Endothelial cell of umbilical vein (primary cell): ENCODE data around the gene NSL1. TPM values are rescaled to one million over a fixed set of nuclear protein-coding genes. Genes with fewer than 3 reads are reported as not detected.

Experiments
- BruUV-seq: library from RNA; stranded (reverse); fragments of 400-500 nt; replicated peaks from 2 replicates; lab custom pipeline; 2021; lab: Mats Ljungman, UMichigan
- CTCF ChIA-PET: fragments of 300-600, 350-600 bp; sonication (Branson Sonifier 250); formaldehyde crosslinking; loops from one replicate; lab custom pipeline; 2021; ENCODE audit warnings: antibody characterized with exemption, inconsistent platforms; lab: Charles Lee
- POLR2A ChIA-PET: fragments of 300-600, 350-600 bp; sonication (Branson Sonifier 250); formaldehyde crosslinking; loops from one replicate; lab custom pipeline; 2021; ENCODE audit warnings: antibody characterized with exemption, inconsistent platforms; lab: Charles Lee
- DNase-seq: peaks from one replicate; pipeline ENCODE4 v3.0.0-alpha.2; 2011; ENCODE audit warnings: low read depth, low spot score
- FAIRE-seq: peaks from 2 replicates; lab custom pipeline; 2011; peaks lifted over from hg19 to GRCh38; lab: Jason Lieb, UNC
- H2AFZ ChIP-seq: 2 replicates; pipeline ENCODE4 v1.6.0; 2012; ENCODE audit warnings: low read depth, low read length, control low read depth, inconsistent platforms
- H3K27ac ChIP-seq: 2 replicates; pipeline ENCODE4 v1.5.1; 2011; ENCODE audit warnings: low read depth, mild to moderate bottlenecking, control low read depth, low read length, moderate library complexity; ENCODE audit not compliant: insufficient read depth
- H3K27me3 ChIP-seq, 2 experiments: 2 replicates each; pipeline versions ENCODE4 v1.6.0 to v1.6.1; 2011; ENCODE audit warnings: low read length in 2 of 2, mixed read lengths in 1 of 2; ENCODE audit not compliant: control insufficient read depth in 2 of 2, insufficient read depth in 2 of 2
- H3K36me3 ChIP-seq, 2 experiments: 2 replicates in 1 of 2; 3 replicates in 1 of 2; pipeline ENCODE4 v1.5.1; 2011; ENCODE audit warnings: low read length in 2 of 2, mild to moderate bottlenecking in 1 of 2, moderate library complexity in 1 of 2; ENCODE audit not compliant: control insufficient read depth in 2 of 2, insufficient read depth in 2 of 2; ENCODE audit errors: extremely low read depth in 1 of 2
- H3K4me1 ChIP-seq: 3 replicates; pipeline ENCODE4 v1.5.1; 2011; ENCODE audit warnings: mild to moderate bottlenecking, low read length; ENCODE audit not compliant: control insufficient read depth, insufficient read depth; ENCODE audit errors: extremely low read depth
- H3K4me2 ChIP-seq: 2 replicates; pipeline ENCODE4 v1.6.1; 2011; ENCODE audit warnings: low read length, control low read depth, mixed read lengths; ENCODE audit not compliant: insufficient read depth
- H3K4me3 ChIP-seq, 3 experiments: fragments of 200-600 bp in 1 of 3; sonication (generic), shearing (Covaris generic) in 1 of 3; replicated peaks in 1 of 3; 2 replicates each; pipeline ENCODE4 v1.5.1; 2011 to 2016; ENCODE audit warnings: control low read depth in 3 of 3, low read length in 3 of 3, mild to moderate bottlenecking in 2 of 3, inconsistent platforms in 1 of 3, low read depth in 1 of 3, moderate library complexity in 1 of 3; ENCODE audit not compliant: insufficient read depth in 1 of 3
- H3K79me2 ChIP-seq: 2 replicates; pipeline ENCODE4 v1.6.0; 2012; ENCODE audit warnings: low read length, inconsistent platforms; ENCODE audit not compliant: control insufficient read depth, insufficient read depth
- H3K9ac ChIP-seq: replicated peaks from 2 replicates; pipeline ENCODE3; 2011; ENCODE audit warnings: low read length, control low read depth; ENCODE audit not compliant: insufficient read depth; ENCODE audit errors: extremely low read depth
- H3K9me1 ChIP-seq: replicated peaks from 3 replicates; pipeline ENCODE4 v1.6.0; 2011; ENCODE audit warnings: mild to moderate bottlenecking, low read length; ENCODE audit not compliant: control insufficient read depth, insufficient read depth; ENCODE audit errors: extremely low read depth
- H3K9me3 ChIP-seq: replicated peaks from 2 replicates; pipeline ENCODE4 v1.5.1; 2012; ENCODE audit warnings: low read length, inconsistent platforms; ENCODE audit not compliant: control insufficient read depth, insufficient read depth
- H4K20me1 ChIP-seq: replicated peaks from 2 replicates; pipeline ENCODE3; 2011; ENCODE audit warnings: mild to moderate bottlenecking, low read length; ENCODE audit not compliant: control insufficient read depth, insufficient read depth; ENCODE audit errors: extremely low read depth
- CTCF ChIP-seq, 2 donors: IDR thresholded peaks; 1 replicate in 1 of 2; 2 replicates in 1 of 2; pipeline ENCODE4 v1.5.1; 2011; ENCODE audit warnings: low read length in 2 of 2, mild to moderate bottlenecking in 2 of 2, moderate library complexity in 2 of 2, control low read depth in 1 of 2, inconsistent platforms in 1 of 2, low read depth in 1 of 2; ENCODE audit not compliant: insufficient read depth in 1 of 2; ENCODE audit errors: extremely low read depth in 1 of 2
- EZH2 ChIP-seq: IDR thresholded peaks from 2 replicates; pipeline ENCODE4 v1.6.1; 2012; ENCODE audit warnings: borderline replicate concordance, low read depth, mild to moderate bottlenecking, moderate library complexity, low read length, inconsistent platforms; ENCODE audit not compliant: severe bottlenecking
- FOS ChIP-seq: IDR thresholded peaks from 2 replicates; pipeline ENCODE4 v1.6.1; 2011; ENCODE audit warnings: mild to moderate bottlenecking, low read length, moderate library complexity, borderline replicate concordance; ENCODE audit not compliant: insufficient read depth
- GATA2 ChIP-seq: IDR thresholded peaks from 2 replicates; pipeline ENCODE4 v1.7.0; 2011; ENCODE audit warnings: low read depth, mild to moderate bottlenecking, moderate library complexity, mixed read lengths, low read length; ENCODE audit not compliant: insufficient read length, insufficient read depth
- JUN ChIP-seq: IDR thresholded peaks from 2 replicates; pipeline ENCODE4 v1.6.1; 2011; ENCODE audit warnings: borderline replicate concordance, low read depth; ENCODE audit not compliant: insufficient read length, insufficient read depth
- MAX ChIP-seq: IDR thresholded peaks from 2 replicates; pipeline ENCODE4 v1.6.1; 2011; ENCODE audit not compliant: insufficient read depth, insufficient read length
- MYC ChIP-seq: IDR thresholded peaks from one replicate; pipeline ENCODE4 v1.6.1; 2011; ENCODE audit warnings: mild to moderate bottlenecking, low read depth, low read length
- POLR2A ChIP-seq: IDR thresholded peaks from 2 replicates; pipeline ENCODE4 v1.6.1; 2012; ENCODE audit warnings: low read depth, mild to moderate bottlenecking, control low read depth, low read length
- POLR2AphosphoS5 ChIP-seq: IDR thresholded peaks from 2 replicates; pipeline ENCODE4 v1.6.1; 2012; ENCODE audit warnings: low read depth, mild to moderate bottlenecking, control low read depth, low read length, moderate library complexity; ENCODE audit not compliant: insufficient read depth
- dilution Hi-C: fragments of 300-500 bp; cut with MboI; formaldehyde crosslinking; loops from one replicate; pipeline ENCODE4 v1.15.0; 2019; ENCODE audit warnings: low sequenced_read_pairs; ENCODE audit not compliant: extremely low pct_ligation_motif_present
- intact Hi-C: fragments of 100-400 bp; cut with micrococcal nuclease; formaldehyde crosslinking; loops from one replicate; pipeline ENCODE4 v1.10.0; 2022
- polyA plus RNA-seq, 4 experiments: library from polyadenylated mRNA; depleted of rRNA in 3 of 4; stranded (reverse) in 3 of 4; unstranded in 1 of 4; fragments of >200 nt; gene quantifications; 2 replicates each; pipeline versions ENCODE4 v1.2.1 to v1.2.3, GENCODE V29; 2011 to 2012; ENCODE audit warnings: missing spikeins in 1 of 4
- total RNA-seq: library from RNA; stranded (reverse); gene quantifications from 2 replicates; pipeline ENCODE4 v1.2.3, GENCODE V29; 2021

Gene NSL1
- total and polyA plus RNA-seq, 2 donors (not counting 3 experiments of a cell fraction or from before 2014, with no cell fraction given), result 15.5 to 30.2 TPM

GRCh38 chr1:212797681-212798080 lies 6.1 kb upstream of the NSL1 start:
- intact Hi-C loops, result no loop called here
- CTCF ChIA-PET, result interaction anchor here (0.7 kb wide), 1 partner anchor 153 kb away, joined by 3 read pairs; no protein-coding TSS in a partner anchor

More at GRCh38 chr1:212797681-212798080, 6.1 kb upstream of the NSL1 start:
- Histone ChIP-seq H3K9ac (no peak overlapping the region), H3K4me1 (peaks cover 12% of the 10 kb centered on the region), H3K79me2 (no peaks in the 10 kb centered on the region), H2AFZ (no peak overlapping the region), H3K4me2 (no peak overlapping the region), H3K36me3 (peaks cover 2 to 4% of the 10 kb centered on the region in 2 experiments), H3K4me3 (no peak overlapping the region), H3K27me3 (no peaks in the 10 kb centered on the region), H4K20me1 (no peaks in the 10 kb centered on the region), H3K9me3 (no peaks in the 10 kb centered on the region), H3K27ac (no peak overlapping the region), H3K9me1 (no peaks in the 10 kb centered on the region)
- TF ChIP-seq FOS (no peak), JUN (no peak), POLR2A (no peak), MYC (no peak), CTCF (IDR thresholded peaks at IDR 0.05; ENCODE audit: extremely low read depth in 1 of 2, insufficient read depth in 1 of 2, low read depth in 1 of 2, low read length in 2 of 2) (no peak), POLR2AphosphoS5 (no peak), EZH2 (no peak), GATA2 (no peak), MAX (no peak)
- dilution Hi-C loops, result no loop called here
- FAIRE-seq, result no peak
- no peak for DNase-seq
- no TSS peak for BruUV-seq
- POLR2A ChIA-PET, result no interaction called here
